ENCODE measurements around the gene ARRDC5. TPM values are rescaled to one million over a fixed set of nuclear protein-coding genes. Genes with fewer than 3 reads are reported as not detected.
A peak's percentile ranks its signal among the peaks of the same experiment; 100 is the strongest.

The ARRDC5 gene
- total and polyA plus RNA-seq, 2 of the 13 experiments (the other 11 are each of a cell fraction or from before 2014, with no cell fraction given), result not detected

DNA sequence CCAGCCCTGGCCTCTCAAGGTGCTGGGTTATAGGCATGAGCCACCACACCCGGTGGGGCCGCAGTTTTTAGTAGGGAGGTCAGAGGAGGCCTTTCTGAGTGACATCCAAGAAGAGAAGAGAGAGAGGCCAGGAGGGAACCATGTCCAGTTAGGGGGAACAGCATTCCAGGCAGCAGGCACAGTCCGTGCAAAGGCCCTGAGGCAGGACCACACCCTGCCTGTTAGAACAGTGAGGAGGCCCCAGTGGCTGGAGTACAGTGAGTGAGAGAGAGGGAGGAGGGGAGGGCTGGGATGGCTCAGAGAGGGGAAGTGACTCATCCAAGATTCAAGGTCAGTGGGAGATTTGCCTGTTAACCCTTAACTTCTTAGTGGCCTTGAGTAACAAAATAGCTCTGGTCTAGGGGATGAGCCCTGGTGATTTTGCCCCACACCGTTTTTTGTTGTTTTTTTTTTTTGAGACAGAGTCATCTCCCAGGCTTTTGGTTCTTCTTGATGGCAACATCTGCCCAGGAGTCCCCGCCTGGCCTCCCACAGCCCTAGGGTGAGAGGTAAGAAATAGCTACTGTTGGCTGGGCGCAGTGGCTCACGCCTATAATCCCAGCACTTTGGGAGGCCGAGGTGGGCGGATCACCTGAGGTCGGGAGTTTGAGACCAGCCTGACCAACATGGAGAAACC, 32.5 kb downstream of the ARRDC5 start (continued):
- TF ChIP-seq CREM (IDR thresholded peaks at IDR 0.05) (peak; percentile 60; the same call in 1 of the 2 replicates), CREM (CRISPR knock-in tag; IDR thresholded peaks at IDR 0.05) (no peak), RBFOX2 (IDR thresholded peaks at IDR 0.05; ENCODE audit: low read depth, low read length) (no peak), KLF11 (CRISPR knock-in tag; IDR thresholded peaks at IDR 0.05) (no peak), MIER2 (CRISPR knock-in tag; IDR thresholded peaks at IDR 0.05) (no peak), HCFC1 (IDR thresholded peaks at IDR 0.05; ENCODE audit: low read depth, low read length) (no peak), SRF (IDR thresholded peaks at IDR 0.05; ENCODE audit: low read depth, low read length) (no peak), ZNF343 (CRISPR knock-in tag; IDR thresholded peaks at IDR 0.05) (no peak), SMAD1 (CRISPR knock-in tag; IDR thresholded peaks at IDR 0.05; ENCODE audit: borderline replicate concordance, low read depth) (no peak), MYNN (CRISPR knock-in tag; IDR thresholded peaks at IDR 0.05; ENCODE audit: low read depth) (no peak), NCOA2 (CRISPR knock-in tag; IDR thresholded peaks at IDR 0.05) (peak; percentile 80), PHF20 (CRISPR knock-in tag; IDR thresholded peaks at IDR 0.05) (peak; percentile 57), TGIF2 (CRISPR knock-in tag; IDR thresholded peaks at IDR 0.05) (no peak), IKZF4 (CRISPR knock-in tag; IDR thresholded peaks at IDR 0.05; ENCODE audit: borderline replicate concordance, low read depth, not compliant biosample characterization) (peak; percentile 44), ATF1 (CRISPR knock-in tag; IDR thresholded peaks at IDR 0.05) (no peak), ZNF768 (CRISPR knock-in tag; IDR thresholded peaks at IDR 0.05) (peak; percentile 80), ZSCAN20 (CRISPR knock-in tag; IDR thresholded peaks at IDR 0.05; ENCODE audit: borderline replicate concordance) (no peak), ZBTB7A (CRISPR knock-in tag; IDR thresholded peaks at IDR 0.05) (peak; percentile 65)
- TF ChIP-seq, protein P1, sequence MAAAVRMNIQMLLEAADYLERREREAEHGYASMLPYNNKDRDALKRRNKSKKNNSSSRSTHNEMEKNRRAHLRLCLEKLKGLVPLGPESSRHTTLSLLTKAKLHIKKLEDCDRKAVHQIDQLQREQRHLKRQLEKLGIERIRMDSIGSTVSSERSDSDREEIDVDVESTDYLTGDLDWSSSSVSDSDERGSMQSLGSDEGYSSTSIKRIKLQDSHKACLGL (CRISPR knock-in tag; IDR thresholded peaks at IDR 0.05), result no peak
- TF ChIP-seq, protein P2, sequence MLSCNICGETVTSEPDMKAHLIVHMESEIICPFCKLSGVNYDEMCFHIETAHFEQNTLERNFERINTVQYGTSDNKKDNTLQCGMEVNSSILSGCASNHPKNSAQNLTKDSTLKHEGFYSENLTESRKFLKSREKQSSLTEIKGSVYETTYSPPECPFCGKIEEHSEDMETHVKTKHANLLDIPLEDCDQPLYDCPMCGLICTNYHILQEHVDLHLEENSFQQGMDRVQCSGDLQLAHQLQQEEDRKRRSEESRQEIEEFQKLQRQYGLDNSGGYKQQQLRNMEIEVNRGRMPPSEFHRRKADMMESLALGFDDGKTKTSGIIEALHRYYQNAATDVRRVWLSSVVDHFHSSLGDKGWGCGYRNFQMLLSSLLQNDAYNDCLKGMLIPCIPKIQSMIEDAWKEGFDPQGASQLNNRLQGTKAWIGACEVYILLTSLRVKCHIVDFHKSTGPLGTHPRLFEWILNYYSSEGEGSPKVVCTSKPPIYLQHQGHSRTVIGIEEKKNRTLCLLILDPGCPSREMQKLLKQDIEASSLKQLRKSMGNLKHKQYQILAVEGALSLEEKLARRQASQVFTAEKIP (CRISPR knock-in tag; IDR thresholded peaks at IDR 0.05; ENCODE audit: borderline replicate concordance), result no peak
- TF ChIP-seq, protein P3, sequence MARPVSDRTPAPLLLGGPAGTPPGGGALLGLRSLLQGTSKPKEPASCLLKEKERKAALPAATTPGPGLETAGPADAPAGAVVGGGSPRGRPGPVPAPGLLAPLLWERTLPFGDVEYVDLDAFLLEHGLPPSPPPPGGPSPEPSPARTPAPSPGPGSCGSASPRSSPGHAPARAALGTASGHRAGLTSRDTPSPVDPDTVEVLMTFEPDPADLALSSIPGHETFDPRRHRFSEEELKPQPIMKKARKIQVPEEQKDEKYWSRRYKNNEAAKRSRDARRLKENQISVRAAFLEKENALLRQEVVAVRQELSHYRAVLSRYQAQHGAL (CRISPR knock-in tag; IDR thresholded peaks at IDR 0.05; ENCODE audit: not compliant biosample characterization), result no peak
- TF ChIP-seq, protein P4, sequence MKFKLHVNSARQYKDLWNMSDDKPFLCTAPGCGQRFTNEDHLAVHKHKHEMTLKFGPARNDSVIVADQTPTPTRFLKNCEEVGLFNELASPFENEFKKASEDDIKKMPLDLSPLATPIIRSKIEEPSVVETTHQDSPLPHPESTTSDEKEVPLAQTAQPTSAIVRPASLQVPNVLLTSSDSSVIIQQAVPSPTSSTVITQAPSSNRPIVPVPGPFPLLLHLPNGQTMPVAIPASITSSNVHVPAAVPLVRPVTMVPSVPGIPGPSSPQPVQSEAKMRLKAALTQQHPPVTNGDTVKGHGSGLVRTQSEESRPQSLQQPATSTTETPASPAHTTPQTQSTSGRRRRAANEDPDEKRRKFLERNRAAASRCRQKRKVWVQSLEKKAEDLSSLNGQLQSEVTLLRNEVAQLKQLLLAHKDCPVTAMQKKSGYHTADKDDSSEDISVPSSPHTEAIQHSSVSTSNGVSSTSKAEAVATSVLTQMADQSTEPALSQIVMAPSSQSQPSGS (CRISPR knock-in tag; IDR thresholded peaks at IDR 0.05), result peak; percentile 83; the same call in 1 of the 2 replicates
- TF ChIP-seq, protein P5, sequence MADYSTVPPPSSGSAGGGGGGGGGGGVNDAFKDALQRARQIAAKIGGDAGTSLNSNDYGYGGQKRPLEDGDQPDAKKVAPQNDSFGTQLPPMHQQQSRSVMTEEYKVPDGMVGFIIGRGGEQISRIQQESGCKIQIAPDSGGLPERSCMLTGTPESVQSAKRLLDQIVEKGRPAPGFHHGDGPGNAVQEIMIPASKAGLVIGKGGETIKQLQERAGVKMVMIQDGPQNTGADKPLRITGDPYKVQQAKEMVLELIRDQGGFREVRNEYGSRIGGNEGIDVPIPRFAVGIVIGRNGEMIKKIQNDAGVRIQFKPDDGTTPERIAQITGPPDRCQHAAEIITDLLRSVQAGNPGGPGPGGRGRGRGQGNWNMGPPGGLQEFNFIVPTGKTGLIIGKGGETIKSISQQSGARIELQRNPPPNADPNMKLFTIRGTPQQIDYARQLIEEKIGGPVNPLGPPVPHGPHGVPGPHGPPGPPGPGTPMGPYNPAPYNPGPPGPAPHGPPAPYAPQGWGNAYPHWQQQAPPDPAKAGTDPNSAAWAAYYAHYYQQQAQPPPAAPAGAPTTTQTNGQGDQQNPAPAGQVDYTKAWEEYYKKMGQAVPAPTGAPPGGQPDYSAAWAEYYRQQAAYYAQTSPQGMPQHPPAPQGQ (CRISPR knock-in tag; IDR thresholded peaks at IDR 0.05; ENCODE audit: borderline replicate concordance), result 0 out of 2 replicates have a peak, but pooled peaks have one; percentile 56
- TF ChIP-seq, protein P6, sequence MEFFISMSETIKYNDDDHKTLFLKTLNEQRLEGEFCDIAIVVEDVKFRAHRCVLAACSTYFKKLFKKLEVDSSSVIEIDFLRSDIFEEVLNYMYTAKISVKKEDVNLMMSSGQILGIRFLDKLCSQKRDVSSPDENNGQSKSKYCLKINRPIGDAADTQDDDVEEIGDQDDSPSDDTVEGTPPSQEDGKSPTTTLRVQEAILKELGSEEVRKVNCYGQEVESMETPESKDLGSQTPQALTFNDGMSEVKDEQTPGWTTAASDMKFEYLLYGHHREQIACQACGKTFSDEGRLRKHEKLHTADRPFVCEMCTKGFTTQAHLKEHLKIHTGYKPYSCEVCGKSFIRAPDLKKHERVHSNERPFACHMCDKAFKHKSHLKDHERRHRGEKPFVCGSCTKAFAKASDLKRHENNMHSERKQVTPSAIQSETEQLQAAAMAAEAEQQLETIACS (CRISPR knock-in tag; IDR thresholded peaks at IDR 0.05), result no peak
